ENCODE data around the gene OSTN.

DNA sequence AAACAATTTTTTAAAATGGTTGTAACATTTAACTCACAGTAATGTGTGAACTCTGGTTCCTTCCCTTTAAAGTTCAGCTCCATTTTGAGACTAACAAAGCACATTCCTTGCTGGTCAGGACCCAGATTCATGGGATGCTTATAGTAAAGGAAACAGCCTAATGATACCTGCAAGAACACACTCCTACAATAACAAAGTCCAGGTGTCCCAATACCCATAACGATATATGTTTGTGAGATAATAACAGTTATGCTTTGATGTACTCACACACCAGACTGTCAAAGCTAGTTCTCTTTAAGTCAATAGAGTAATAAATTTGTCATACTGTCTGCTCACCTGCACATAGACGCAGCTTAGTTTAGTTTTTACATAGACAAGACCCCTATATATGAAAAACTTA, 114.3 kb downstream of the OSTN start:
- TF ChIP-seq, protein P1, sequence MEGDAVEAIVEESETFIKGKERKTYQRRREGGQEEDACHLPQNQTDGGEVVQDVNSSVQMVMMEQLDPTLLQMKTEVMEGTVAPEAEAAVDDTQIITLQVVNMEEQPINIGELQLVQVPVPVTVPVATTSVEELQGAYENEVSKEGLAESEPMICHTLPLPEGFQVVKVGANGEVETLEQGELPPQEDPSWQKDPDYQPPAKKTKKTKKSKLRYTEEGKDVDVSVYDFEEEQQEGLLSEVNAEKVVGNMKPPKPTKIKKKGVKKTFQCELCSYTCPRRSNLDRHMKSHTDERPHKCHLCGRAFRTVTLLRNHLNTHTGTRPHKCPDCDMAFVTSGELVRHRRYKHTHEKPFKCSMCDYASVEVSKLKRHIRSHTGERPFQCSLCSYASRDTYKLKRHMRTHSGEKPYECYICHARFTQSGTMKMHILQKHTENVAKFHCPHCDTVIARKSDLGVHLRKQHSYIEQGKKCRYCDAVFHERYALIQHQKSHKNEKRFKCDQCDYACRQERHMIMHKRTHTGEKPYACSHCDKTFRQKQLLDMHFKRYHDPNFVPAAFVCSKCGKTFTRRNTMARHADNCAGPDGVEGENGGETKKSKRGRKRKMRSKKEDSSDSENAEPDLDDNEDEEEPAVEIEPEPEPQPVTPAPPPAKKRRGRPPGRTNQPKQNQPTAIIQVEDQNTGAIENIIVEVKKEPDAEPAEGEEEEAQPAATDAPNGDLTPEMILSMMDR (IDR thresholded peaks at IDR 0.05): no peak
- TF ChIP-seq POLR2A (IDR thresholded peaks at IDR 0.05): no peak
